IPS-NIHi7 (cell line): Measurements from ENCODE around the gene ZMPSTE24.
A peak's percentile ranks its signal among the peaks of the same experiment; 100 is the strongest.
"Not testable (repeated sequence)": the region's sequence is repeated elsewhere in the genome, so short reads cannot be mapped to it uniquely, and the experiment has no call there.

Experiments
- DNase-seq: peaks from one replicate; pipeline ENCODE4 v3.0.0; 2012; ENCODE audit warnings: mixed read lengths; ENCODE audit errors: extremely low spot score

Gene ZMPSTE24

DNA sequence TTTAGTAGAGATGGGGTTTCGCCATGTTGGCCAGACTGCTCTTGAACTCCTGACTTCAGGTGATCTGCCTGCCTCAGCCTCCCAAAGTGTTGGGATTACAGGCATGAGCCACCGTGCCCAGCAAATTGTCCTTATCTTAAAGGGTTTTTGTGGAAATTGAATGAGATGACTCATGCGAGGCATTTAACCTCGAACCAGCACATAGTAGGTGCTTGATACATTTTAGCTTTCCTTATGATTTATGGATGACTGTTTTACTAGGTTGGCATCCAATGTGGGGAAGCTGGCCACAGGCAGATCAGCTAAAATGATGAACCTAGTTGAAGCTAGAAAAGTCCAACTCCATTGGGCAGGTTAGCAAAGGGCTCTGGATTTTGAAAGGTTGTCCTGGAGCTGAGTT is 60.4 kb downstream of the ZMPSTE24 start:
- no peak for DNase-seq

DNA sequence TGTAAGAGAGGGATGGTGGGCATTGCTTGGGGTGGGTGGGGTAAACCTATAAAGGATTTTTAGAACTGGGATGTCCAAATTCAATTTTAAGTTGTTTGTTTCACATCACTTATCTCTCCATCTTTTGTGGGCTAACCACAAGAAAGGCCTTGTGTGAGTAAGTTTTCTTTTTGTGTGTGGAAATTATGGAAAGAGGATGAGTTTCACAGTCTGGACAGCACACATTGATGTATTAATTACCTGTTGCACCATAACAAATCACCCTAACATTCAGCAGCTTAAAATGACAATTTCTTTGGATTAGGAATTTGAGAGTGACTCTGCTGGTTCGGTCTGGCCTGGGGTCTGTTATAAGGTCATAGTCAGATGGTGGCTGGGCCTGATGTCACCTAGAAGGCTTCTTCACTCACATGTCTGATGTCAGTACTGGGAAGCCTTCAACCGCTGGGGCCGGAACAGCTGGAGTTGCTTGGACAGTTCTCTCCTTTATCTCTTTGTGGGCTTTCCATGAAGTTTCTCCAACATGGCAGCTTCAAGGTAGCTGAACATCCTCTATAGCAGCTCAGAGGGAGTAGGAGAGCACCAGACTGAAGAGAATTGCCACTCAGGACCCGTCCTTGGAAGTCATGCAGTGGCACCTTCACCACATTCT is 61.1 kb downstream of the ZMPSTE24 start:
- no peak for DNase-seq

DNA sequence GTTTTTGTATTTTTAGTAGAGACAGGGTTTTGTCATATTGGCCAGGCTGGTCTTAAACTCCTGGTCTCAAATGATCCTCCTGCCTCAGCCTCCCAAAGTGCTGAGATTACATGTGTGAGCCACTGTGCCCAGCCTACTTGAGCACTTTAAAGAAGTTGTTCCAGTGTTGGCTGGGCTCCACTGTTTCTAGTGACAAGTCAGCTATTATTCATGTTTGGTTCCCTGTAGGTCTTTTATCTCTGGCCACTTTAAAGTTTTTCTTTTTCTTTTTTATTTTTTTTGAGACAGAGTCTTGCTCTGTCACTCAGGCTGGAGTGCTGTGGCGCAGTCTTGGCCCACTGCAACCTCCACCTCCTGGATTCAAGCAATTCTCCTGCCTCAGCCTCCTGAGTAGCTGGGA is 73.4 kb downstream of the ZMPSTE24 start:
- DNase-seq: not testable (repeated sequence)

DNA sequence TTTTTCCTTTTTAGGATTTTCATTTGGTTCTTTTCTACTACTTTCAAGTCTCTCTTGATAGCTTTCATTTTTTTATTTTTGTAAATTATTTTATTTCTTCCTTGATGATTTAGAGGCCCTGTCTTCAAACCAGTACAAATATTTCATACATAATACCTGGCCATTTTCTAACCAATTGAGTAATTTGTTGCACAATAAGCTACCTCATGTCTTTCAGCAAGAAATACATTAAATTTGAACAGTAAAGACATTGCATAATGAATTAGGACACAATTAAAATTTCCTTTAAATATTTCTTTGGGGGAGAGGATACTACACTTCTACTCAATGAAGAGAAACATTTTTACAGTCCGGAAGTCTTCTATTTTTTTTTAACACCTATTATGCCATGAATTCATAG is 74.7 kb downstream of the ZMPSTE24 start:
- no peak for DNase-seq

DNA sequence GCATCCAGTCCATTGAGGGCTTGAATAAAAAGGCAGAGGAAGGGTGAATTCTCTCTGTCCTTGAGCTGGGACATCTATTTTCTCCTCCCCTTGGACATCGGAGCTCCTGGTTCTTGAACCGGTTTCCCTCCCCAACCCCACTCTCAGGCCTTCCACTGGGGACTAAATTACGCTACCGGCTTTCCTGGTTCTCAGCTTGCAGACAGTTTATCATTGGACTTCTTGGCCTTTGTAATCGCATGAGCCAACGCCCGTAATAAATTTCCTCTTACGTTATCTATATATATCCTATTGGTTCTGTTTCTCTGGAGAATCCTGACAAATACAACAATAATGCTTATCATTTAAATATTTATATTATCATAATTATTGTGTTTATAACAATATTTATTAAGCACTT is 79.4 kb downstream of the ZMPSTE24 start:
- DNase-seq: no peak

DNA sequence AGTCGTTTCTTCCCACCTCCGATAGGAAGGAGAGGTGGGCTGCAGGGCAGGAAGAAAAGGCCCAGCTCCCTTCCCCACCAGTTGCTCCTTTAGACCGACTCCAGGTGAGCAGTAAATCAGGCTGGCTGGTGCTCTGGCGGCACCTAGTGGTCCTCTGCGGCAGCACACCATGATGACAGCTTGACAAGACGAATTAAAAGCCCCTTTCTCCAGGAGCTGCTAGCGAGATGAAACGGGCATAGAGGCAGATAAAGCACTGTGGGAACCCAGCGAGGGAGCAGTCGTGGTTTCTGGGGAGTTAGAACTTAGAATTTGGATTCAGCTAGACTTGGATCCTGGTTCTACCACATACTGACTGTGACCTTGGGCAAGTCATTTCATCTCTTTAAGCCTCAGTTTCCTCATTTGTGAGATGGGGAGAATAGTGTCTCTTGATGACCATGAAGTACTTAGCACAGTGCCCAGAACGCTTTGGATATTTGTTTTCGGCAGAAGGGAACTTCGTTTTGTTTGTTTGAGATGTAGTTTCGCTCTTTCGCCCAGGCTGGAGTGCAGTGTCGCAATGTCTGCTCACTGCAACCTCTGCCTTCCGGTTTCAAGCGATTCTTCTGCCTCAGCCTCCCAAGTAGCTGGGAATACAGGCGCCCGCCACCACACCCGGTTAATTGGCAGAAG is 80.8 kb downstream of the ZMPSTE24 start:
- DNase-seq: peak; percentile 94

DNA sequence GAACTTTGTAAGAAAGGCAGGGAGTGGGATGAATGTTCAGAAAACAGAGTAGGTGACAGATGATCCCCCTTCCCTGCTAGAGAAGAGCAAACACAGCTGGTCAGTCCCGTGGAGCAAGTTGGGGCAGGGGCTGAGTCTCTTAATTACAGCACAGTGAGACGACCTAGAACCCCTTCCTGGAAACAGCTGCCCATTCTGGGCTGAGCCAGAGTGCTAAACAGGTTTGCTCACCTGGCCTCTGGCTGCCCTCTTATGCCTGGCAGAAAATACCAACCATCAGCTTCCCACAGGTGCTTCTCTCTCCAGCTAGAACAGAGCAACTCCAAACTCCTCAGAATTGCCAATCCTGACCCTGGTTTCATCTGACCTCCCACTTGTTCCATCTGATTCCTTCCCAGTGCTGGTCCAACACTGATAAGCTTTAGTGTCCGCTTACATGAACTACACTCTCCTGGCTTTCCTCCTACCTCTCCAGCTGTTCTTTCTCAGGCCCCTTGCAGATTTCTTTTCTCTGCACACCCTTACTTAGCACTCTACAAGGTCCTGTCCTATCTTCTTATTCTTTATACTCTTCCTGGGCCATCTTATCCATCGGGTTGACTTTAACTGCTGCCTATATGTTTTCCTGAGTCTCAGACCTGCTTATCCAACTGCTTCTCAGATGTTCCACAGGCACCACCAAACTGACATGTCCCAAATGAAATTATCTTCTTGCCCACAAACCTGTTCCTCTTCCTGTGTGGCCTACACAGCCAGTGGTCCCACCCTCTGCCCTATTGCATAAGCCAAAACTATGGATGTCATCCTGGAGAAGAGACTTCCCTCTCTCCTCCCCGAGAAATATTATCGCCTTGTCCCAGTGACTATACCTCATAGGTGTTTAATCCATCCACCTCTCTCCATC is 81.6 kb downstream of the ZMPSTE24 start:
- DNase-seq: no peak

DNA sequence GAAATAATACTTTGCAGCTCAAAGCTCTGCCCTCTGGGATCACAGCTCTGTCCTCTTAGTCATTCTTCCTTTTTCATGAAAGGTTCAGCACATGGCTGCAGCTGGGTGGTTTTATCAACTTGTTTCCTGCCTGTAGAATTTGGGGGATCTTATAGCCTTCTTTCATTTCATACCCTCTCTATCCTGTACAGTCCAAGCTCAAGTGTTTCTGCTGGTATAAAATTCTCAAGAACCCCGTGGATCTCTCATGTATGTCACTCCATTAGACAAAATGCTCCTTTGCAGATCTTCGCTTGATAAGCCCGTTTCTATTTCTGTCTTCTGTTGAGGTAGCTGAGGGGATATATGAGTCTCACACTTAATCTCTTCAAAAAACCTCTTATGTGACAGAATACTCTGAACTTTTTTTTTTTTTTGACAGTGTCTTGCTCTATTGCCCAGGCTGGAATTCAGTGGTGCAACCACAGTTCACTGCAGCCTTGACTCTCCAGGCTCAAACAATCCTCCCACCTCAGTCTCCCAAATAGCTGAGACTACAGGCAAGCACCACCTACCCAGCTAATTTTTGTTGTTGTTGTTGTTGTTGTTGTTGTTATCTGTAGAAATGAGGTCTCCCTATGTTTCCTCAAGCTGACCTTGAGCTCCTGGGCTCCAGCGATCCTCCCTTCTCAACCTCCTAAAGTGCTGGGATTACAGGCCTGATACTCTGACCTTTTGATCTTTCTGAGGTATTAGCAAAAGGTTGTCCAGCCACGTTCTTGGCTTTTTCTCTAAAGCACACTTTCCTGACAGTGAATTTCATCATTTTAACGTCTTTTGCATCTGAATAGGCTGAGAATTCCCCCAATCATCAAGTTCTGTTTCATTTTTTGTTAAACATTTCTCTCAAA is 83.7 kb downstream of the ZMPSTE24 start:
- no peak for DNase-seq

DNA sequence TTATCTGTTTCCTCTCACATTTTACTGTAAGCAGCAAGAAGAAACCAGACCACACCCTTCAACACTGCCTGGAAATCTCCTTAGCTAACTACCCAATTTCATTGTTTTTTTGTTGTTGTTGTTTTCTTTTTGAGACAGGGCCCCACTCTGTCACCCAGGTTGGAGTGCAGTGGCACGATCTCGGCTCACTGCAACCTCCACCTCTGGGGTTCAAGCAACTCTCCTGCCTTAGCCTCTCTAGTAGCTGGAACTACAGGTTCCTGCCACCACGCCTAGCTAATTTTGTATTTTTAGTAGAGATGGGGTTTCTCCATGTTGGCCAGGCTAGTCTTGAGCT is 84.3 kb downstream of the ZMPSTE24 start:
- not testable (repeated sequence) for DNase-seq
